Tibial artery (tissue), 4 donors: ENCODE results near the gene SH3D21.

Experiments used
- DNase-seq, 2 donors: peaks; one replicate each; pipeline ENCODE4 v3.0.0-alpha.2; 2019
- H3K27ac ChIP-seq, 2 donors: fragments of 200-600 bp; sonication (generic) in 1 of 2; 1 replicate in 1 of 2; 2 replicates in 1 of 2; pipeline ENCODE4 v1.5.1; 2018 to 2019; ENCODE audit warnings: mild to moderate bottlenecking in 1 of 2
- H3K27me3 ChIP-seq, 2 donors: fragments of 200-600 bp; sonication (generic) in 1 of 2; one replicate each; pipeline versions ENCODE4 v1.5.1 to v1.6.0; 2016 to 2019
- H3K36me3 ChIP-seq, 3 donors: fragments of 200-600 bp; sonication (generic) in 2 of 3; one replicate each; pipeline ENCODE4 v1.5.1; 2016 to 2019; ENCODE audit warnings: mild to moderate bottlenecking in 2 of 3
- H3K4me1 ChIP-seq, 4 donors: fragments of 200-600 bp; sonication (generic) in 2 of 4; 1 replicate in 3 of 4; 2 replicates in 1 of 4; pipeline ENCODE4 v1.5.1; 2016 to 2019
- H3K4me3 ChIP-seq, 2 donors: fragments of 200-600 bp; sonication (generic) in 1 of 2; 1 replicate in 1 of 2; 2 replicates in 1 of 2; pipeline ENCODE4 v1.5.1; 2018 to 2019; ENCODE audit warnings: mild to moderate bottlenecking in 2 of 2
- H3K9me3 ChIP-seq, 3 donors: fragments of 200-600 bp; sonication (generic) in 1 of 3; one replicate each; pipeline ENCODE4 v1.5.1; 2016 to 2019
- CTCF ChIP-seq, 2 experiments: fragments of 200-600 bp in 1 of 2; fragments of 450-650 bp in 1 of 2; IDR thresholded peaks; one replicate each; pipeline ENCODE4 v1.5.1; 2017 to 2019; ENCODE audit warnings: antibody characterized with exemption in 2 of 2, mild to moderate bottlenecking in 1 of 2, moderate library complexity in 1 of 2
- intact Hi-C: fragments of 100-400 bp; cut with DNase I; formaldehyde crosslinking; loops from one replicate; pipeline ENCODE4 v1.15.0; 2023; ENCODE audit warnings: low total_unique reads

The SH3D21 gene

GRCh38 chr1:36369061-36369861 lies 63.1 kb downstream of the SH3D21 start:
- DNase-seq: peak; percentile 77 to 83
- peaks cover 0 to 65% (median 40%) of the 10 kb centered on the region in 4 donors for H3K4me1 ChIP-seq
- H3K4me3 ChIP-seq: no peak overlapping the region
- peaks cover 0 to 10% (median 0%) of the 10 kb centered on the region in 3 donors for H3K36me3 ChIP-seq
- no peaks in the 10 kb centered on the region for H3K27me3 ChIP-seq
- no peaks in the 10 kb centered on the region for H3K9me3 ChIP-seq
- TF ChIP-seq CTCF (IDR thresholded peaks at IDR 0.05): peak; percentile 93 to 94
- intact Hi-C loops: no loop called here
- peak overlapping the region; percentile 0 to 12 for H3K27ac ChIP-seq
